Transverse colon (tissue), 4 donors: ENCODE data around the gene SLC36A4.

ENCODE experiments used
- EP300 ChIP-seq: sonication (generic); formaldehyde crosslinking; IDR thresholded peaks from one replicate; pipeline ENCODE4 v1.6.1; 2017; ENCODE audit warnings: antibody characterized with exemption, low read depth
- POLR2AphosphoS5 ChIP-seq, 3 donors: sonication (generic); formaldehyde crosslinking; IDR thresholded peaks; one replicate each; pipeline ENCODE4 v1.6.1; 2016; ENCODE audit warnings: antibody characterized with exemption in 3 of 3
- TF ChIP-seq, protein P1 (sequence below), 5 experiments: fragments of 200-600 bp in 3 of 5; fragments of 450-650 bp in 2 of 5; sonication (generic) in 3 of 5; IDR thresholded peaks; 1 replicate in 2 of 5; 2 replicates in 3 of 5; pipeline ENCODE4 v1.5.1; 2016 to 2017; ENCODE audit warnings: antibody characterized with exemption in 5 of 5, inconsistent platforms in 3 of 5, mild to moderate bottlenecking in 2 of 5, moderate library complexity in 1 of 5

- TF ChIP-seq POLR2AphosphoS5 (IDR thresholded peaks at IDR 0.05): no peak
- TF ChIP-seq, protein P1, sequence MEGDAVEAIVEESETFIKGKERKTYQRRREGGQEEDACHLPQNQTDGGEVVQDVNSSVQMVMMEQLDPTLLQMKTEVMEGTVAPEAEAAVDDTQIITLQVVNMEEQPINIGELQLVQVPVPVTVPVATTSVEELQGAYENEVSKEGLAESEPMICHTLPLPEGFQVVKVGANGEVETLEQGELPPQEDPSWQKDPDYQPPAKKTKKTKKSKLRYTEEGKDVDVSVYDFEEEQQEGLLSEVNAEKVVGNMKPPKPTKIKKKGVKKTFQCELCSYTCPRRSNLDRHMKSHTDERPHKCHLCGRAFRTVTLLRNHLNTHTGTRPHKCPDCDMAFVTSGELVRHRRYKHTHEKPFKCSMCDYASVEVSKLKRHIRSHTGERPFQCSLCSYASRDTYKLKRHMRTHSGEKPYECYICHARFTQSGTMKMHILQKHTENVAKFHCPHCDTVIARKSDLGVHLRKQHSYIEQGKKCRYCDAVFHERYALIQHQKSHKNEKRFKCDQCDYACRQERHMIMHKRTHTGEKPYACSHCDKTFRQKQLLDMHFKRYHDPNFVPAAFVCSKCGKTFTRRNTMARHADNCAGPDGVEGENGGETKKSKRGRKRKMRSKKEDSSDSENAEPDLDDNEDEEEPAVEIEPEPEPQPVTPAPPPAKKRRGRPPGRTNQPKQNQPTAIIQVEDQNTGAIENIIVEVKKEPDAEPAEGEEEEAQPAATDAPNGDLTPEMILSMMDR (IDR thresholded peaks at IDR 0.05): peak; percentile 34 to 63 (median 48)
- no peak for TF ChIP-seq EP300
Observed at GRCh38 chr11:93196816-93197379, 893 bp downstream of the SLC36A4 start.
